MM.1S (cell line): ENCODE data around the gene IGF2.

Source experiments
- DNase-seq: peaks from one replicate; pipeline ENCODE4 v3.0.0-alpha.2; 2015
- H2AFZ ChIP-seq: fragments of 300-600 bp; sonication (generic); 2 replicates; pipeline ENCODE4 v1.6.0; 2016; ENCODE audit warnings: antibody characterized with exemption, low read length
- H3F3A ChIP-seq: fragments of 300-600 bp; sonication (generic); 2 replicates; pipeline ENCODE4 v1.6.1; 2016; ENCODE audit warnings: mild to moderate bottlenecking, antibody characterized with exemption, low read length, moderate library complexity, mixed read lengths; ENCODE audit not compliant: insufficient read depth
- H3K27ac ChIP-seq: fragments of 300-600 bp; sonication (generic); 2 replicates; pipeline ENCODE4 v1.5.1; 2016; ENCODE audit warnings: mild to moderate bottlenecking, low read length
- H3K27me3 ChIP-seq: fragments of 300-600 bp; sonication (generic); replicated peaks from 2 replicates; pipeline ENCODE4 v1.6.0; 2016; ENCODE audit warnings: low read length; ENCODE audit not compliant: insufficient read depth
- H3K36me3 ChIP-seq: fragments of 300-600 bp; sonication (generic); replicated peaks from 2 replicates; pipeline ENCODE4 v1.6.1; 2016; ENCODE audit warnings: mild to moderate bottlenecking, low read length, mixed read lengths; ENCODE audit not compliant: insufficient read depth
- H3K4me1 ChIP-seq: fragments of 300-600 bp; sonication (generic); 2 replicates; pipeline ENCODE4 v1.6.1; 2016; ENCODE audit warnings: low read length, mixed read lengths
- H3K4me2 ChIP-seq: fragments of 300-600 bp; sonication (generic); 2 replicates; pipeline ENCODE4 v1.6.0; 2016; ENCODE audit warnings: low read depth, low read length
- H3K4me3 ChIP-seq: fragments of 300-600 bp; sonication (generic); 2 replicates; pipeline ENCODE4 v1.5.1; 2016; ENCODE audit warnings: low read length, mixed read lengths
- H3K79me2 ChIP-seq: fragments of 300-600 bp; sonication (generic); 2 replicates; pipeline ENCODE4 v1.6.1; 2016; ENCODE audit warnings: mixed run types, low read length, mixed read lengths
- H3K9ac ChIP-seq: fragments of 300-600 bp; sonication (generic); 2 replicates; pipeline ENCODE4 v1.6.1; 2016; ENCODE audit warnings: low read length, mixed read lengths
- H3K9me2 ChIP-seq: fragments of 300-600 bp; sonication (generic); replicated peaks from 2 replicates; pipeline ENCODE4 v1.6.1; 2016; ENCODE audit warnings: mild to moderate bottlenecking, low read length, mixed read lengths; ENCODE audit not compliant: insufficient read depth
- H3K9me3 ChIP-seq: fragments of 300-600 bp; sonication (generic); replicated peaks from 2 replicates; pipeline ENCODE4 v1.6.1; 2016; ENCODE audit warnings: mild to moderate bottlenecking, low read length, mixed read lengths; ENCODE audit not compliant: insufficient read depth
- H4K20me1 ChIP-seq: fragments of 300-600 bp; sonication (generic); 2 replicates; pipeline ENCODE4 v1.6.1; 2016; ENCODE audit warnings: mild to moderate bottlenecking, low read length, moderate library complexity, mixed read lengths; ENCODE audit not compliant: insufficient read depth
- EZH2 ChIP-seq: fragments of 300-600 bp; sonication (generic); optimal IDR thresholded peaks from 2 replicates; pipeline ENCODE3; 2017; ENCODE audit warnings: low read depth, mild to moderate bottlenecking, antibody characterized with exemption, low read length, mixed read lengths
- EZH2phosphoT487 ChIP-seq: fragments of 300-600 bp; sonication (generic); IDR thresholded peaks from 2 replicates; pipeline ENCODE4 v1.6.1; 2018; ENCODE audit warnings: antibody characterized with exemption, low read length
- TF ChIP-seq, protein P1 (sequence below): fragments of 300-600 bp; sonication (generic); IDR thresholded peaks from 2 replicates; pipeline ENCODE4 v1.5.1; 2016; ENCODE audit warnings: antibody characterized with exemption, low read length, mixed read lengths

The IGF2 gene

DNA sequence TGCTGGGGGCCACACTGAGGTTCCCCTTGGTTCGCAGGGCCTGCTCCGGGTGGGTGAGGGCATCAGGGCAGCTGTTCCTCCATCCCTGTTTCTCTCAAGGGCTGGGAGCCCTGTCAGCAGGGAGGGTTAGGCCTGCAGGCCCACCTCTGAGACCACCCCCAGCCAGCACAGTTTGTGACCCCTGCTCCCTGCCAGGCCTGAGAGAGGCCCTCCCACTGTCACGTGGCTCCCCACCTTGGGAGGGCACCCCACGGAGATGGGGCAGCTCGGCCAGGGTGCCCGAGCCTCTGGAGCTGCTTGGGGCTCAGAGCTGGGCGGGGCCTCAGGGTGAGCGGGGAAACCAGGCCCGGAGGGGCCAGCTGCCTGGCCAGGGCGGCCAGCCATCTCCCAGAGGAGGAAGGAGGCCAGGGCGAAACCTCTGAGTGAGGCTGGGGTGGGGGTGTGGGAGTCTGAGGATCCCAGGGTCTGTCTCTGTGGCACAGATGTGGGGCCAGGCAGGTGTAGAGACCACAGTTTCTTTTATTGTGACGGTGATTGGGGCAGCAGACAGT, 24.3 kb upstream of the IGF2 start:
- Histone ChIP-seq H3K79me2 (no peaks in the 10 kb centered on the region), H3K4me3 (no peak overlapping the region), H4K20me1 (no peaks in the 10 kb centered on the region), H3K9me3 (no peaks in the 10 kb centered on the region), H3K4me1 (no peaks in the 10 kb centered on the region), H3K9me2 (no peaks in the 10 kb centered on the region), H3K4me2 (no peak overlapping the region), H2AFZ (no peak overlapping the region), H3K9ac (no peak overlapping the region), H3K27ac (no peak overlapping the region), H3F3A (no peaks in the 10 kb centered on the region), H3K27me3 (peaks cover 70% of the 10 kb centered on the region), H3K36me3 (no peaks in the 10 kb centered on the region)
- DNase-seq = no peak
- TF ChIP-seq EZH2 (no peak), EZH2phosphoT487 (no peak)
- TF ChIP-seq, protein P1, sequence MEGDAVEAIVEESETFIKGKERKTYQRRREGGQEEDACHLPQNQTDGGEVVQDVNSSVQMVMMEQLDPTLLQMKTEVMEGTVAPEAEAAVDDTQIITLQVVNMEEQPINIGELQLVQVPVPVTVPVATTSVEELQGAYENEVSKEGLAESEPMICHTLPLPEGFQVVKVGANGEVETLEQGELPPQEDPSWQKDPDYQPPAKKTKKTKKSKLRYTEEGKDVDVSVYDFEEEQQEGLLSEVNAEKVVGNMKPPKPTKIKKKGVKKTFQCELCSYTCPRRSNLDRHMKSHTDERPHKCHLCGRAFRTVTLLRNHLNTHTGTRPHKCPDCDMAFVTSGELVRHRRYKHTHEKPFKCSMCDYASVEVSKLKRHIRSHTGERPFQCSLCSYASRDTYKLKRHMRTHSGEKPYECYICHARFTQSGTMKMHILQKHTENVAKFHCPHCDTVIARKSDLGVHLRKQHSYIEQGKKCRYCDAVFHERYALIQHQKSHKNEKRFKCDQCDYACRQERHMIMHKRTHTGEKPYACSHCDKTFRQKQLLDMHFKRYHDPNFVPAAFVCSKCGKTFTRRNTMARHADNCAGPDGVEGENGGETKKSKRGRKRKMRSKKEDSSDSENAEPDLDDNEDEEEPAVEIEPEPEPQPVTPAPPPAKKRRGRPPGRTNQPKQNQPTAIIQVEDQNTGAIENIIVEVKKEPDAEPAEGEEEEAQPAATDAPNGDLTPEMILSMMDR = no peak

DNA sequence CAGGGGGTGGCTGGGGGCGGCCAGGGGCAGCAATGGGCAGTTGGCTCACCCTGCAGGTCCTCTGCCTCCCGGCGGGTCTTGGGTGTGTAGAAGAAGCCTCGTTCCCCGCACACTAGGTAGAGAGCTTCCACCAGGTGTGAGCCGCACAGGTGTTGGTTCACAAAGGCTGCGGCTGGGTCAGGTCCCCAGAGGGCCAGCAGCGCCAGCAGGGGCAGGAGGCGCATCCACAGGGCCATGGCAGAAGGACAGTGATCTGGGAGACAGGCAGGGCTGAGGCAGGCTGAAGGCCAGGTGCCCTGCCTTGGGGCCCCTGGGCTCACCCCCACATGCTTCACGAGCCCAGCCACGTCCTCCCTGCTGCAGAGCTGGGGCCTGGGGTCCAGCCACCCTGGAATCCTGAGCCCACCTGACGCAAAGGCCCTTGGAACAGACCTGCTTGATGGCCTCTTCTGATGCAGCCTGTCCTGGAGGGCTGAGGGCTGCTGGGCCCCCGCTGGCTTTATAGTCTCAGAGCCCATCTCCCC, 21.6 kb upstream of the IGF2 start, which contains the start of gene INS:
Gene INS (minus strand): TSS at position 474 of the 524 bp plus-strand sequence. CDS start 238 bp downstream, at position 236.
- Histone ChIP-seq H3K79me2 (no peaks in the 10 kb centered on the region), H3K27me3 (peaks cover 72% of the 10 kb centered on the region), H3K4me1 (no peaks in the 10 kb centered on the region), H3K4me3 (no peak within 1 kb of the TSS), H3K9me2 (no peaks in the 10 kb centered on the region), H4K20me1 (no peaks in the 10 kb centered on the region), H3F3A (no peaks in the 10 kb centered on the region), H3K27ac (no peak within 1 kb of the TSS), H3K36me3 (no peaks in the 10 kb centered on the region), H3K9ac (no peak within 1 kb of the TSS), H3K9me3 (no peaks in the 10 kb centered on the region), H2AFZ (no peak within 1 kb of the TSS), H3K4me2 (no peak within 1 kb of the TSS)
- no peak for DNase-seq
- TF ChIP-seq EZH2phosphoT487 (no peak), EZH2 (no peak)
- TF ChIP-seq, protein P1 = no peak

- Histone ChIP-seq H3K4me2 (no peak overlapping the region), H2AFZ (no peak overlapping the region), H3K4me1 (no peaks in the 10 kb centered on the region), H3K79me2 (no peaks in the 10 kb centered on the region), H3K9ac (no peak overlapping the region), H3K36me3 (no peaks in the 10 kb centered on the region), H3F3A (no peaks in the 10 kb centered on the region), H3K27me3 (peaks cover 71% of the 10 kb centered on the region), H3K4me3 (no peak overlapping the region), H3K27ac (no peak overlapping the region), H3K9me2 (no peaks in the 10 kb centered on the region), H4K20me1 (no peaks in the 10 kb centered on the region), H3K9me3 (no peaks in the 10 kb centered on the region)
- TF ChIP-seq EZH2phosphoT487 = no peak
- TF ChIP-seq EZH2 = no peak
- TF ChIP-seq, protein P1 = no peak
- DNase-seq = no peak
These were observed 20.6 kb upstream of the IGF2 start for GRCh38 chr11:2159536-2160413.
